ENCODE data around the gene ENAH.

ENAH gene

GRCh38 chr1:225485991-225486530, 166.9 kb downstream of the ENAH start:
- Histone ChIP-seq H3K9ac (ENCODE audit: low read length) (no peak overlapping the region), H4K20me1 (ENCODE audit: insufficient read depth, low read length) (no peaks in the 10 kb centered on the region), H3K4me2 (ENCODE audit: low read length) (no peak overlapping the region), H3K27me3 (ENCODE audit: insufficient read depth, low read length) (0 out of 2 replicates have a peak, but pooled peaks cover 3% of the 10 kb centered on the region), H2AFZ (ENCODE audit: low read length) (no peak overlapping the region), H3K4me3 (ENCODE audit: low read depth, low read length, poor library complexity, severe bottlenecking) (no peak overlapping the region), H3K36me3 (ENCODE audit: insufficient read depth, low read length) (no peaks in the 10 kb centered on the region), H3K4me1 (ENCODE audit: insufficient read depth, low read length, severe bottlenecking) (peaks cover 3% of the 10 kb centered on the region), H3F3A (ENCODE audit: insufficient read depth, low read length) (no peaks in the 10 kb centered on the region), H3K27ac (ENCODE audit: low read depth, low read length, poor library complexity, severe bottlenecking) (no peak overlapping the region), H3K9me2 (ENCODE audit: low read depth, low read length) (no peaks in the 10 kb centered on the region), H3K79me2 (ENCODE audit: insufficient read depth, low read length) (no peaks in the 10 kb centered on the region), H3K9me3 (ENCODE audit: low read length) (no peaks in the 10 kb centered on the region)
- TF ChIP-seq CTCF (IDR thresholded peaks at IDR 0.05; ENCODE audit: low read length) (no peak), EZH2 (IDR thresholded peaks at IDR 0.05; ENCODE audit: borderline replicate concordance, low read length) (no peak)

GRCh38 chr1:225485226-225485625, 167.7 kb downstream of the ENAH start:
- Histone ChIP-seq H3K79me2 (ENCODE audit: insufficient read depth, low read length) (no peaks in the 10 kb centered on the region), H4K20me1 (ENCODE audit: insufficient read depth, low read length) (no peaks in the 10 kb centered on the region), H3K27me3 (ENCODE audit: insufficient read depth, low read length) (0 out of 2 replicates have a peak, but pooled peaks cover 3% of the 10 kb centered on the region)

DNA sequence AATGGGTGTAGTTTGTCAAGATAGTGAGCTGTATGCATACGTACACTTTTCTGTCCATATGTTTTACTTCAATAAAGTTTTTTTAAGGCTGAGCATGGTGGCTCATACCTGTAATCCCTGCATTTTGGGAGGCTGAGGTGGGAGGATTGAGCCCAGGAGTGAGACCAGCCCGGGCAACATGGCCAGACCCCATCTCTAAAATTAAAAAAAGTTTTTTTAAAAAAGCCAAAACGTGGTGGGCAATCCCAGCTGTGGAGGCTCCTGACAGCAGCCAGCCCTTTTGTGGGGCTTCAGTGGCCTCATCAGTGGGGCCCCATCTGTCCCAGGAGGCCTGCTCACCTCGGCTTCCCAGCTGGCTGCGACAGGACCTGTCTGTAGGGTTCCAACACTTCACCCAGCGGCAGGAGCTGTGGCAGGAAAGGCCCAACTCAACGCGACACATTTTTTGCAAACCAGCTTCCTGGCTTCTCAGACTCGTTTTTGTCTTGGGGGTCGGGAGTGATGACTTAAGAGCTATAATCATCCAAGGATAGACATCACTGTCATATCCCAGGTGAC, 168.2 kb downstream of the ENAH start:
- no peaks in the 10 kb centered on the region for H3K79me2 ChIP-seq (ENCODE audit: insufficient read depth, low read length)
- no peaks in the 10 kb centered on the region for H3K36me3 ChIP-seq (ENCODE audit: insufficient read depth, low read length)
- no peak overlapping the region for H3K9ac ChIP-seq (ENCODE audit: low read length)
- 0 out of 2 replicates have a peak, but pooled peaks cover 3% of the 10 kb centered on the region for H3K27me3 ChIP-seq (ENCODE audit: insufficient read depth, low read length)
- no peaks in the 10 kb centered on the region for H4K20me1 ChIP-seq (ENCODE audit: insufficient read depth, low read length)
- H3K9me2 ChIP-seq (ENCODE audit: low read depth, low read length), result no peaks in the 10 kb centered on the region
- peaks cover 13% of the 10 kb centered on the region for H3K4me1 ChIP-seq (ENCODE audit: insufficient read depth, low read length, severe bottlenecking)
- no peak overlapping the region for H3K27ac ChIP-seq (ENCODE audit: low read depth, low read length, poor library complexity, severe bottlenecking)
- no peaks in the 10 kb centered on the region for H3F3A ChIP-seq (ENCODE audit: insufficient read depth, low read length)
- no peak overlapping the region for H2AFZ ChIP-seq (ENCODE audit: low read length)
- no peaks in the 10 kb centered on the region for H3K9me3 ChIP-seq (ENCODE audit: low read length)
- H3K4me3 ChIP-seq (ENCODE audit: low read depth, low read length, poor library complexity, severe bottlenecking), result no peak overlapping the region
- H3K4me2 ChIP-seq (ENCODE audit: low read length), result no peak overlapping the region
- TF ChIP-seq CTCF (IDR thresholded peaks at IDR 0.05; ENCODE audit: low read length), result no peak
- no peak for TF ChIP-seq EZH2 (IDR thresholded peaks at IDR 0.05; ENCODE audit: borderline replicate concordance, low read length)

More at GRCh38 chr1:225485226-225485625, 167.7 kb downstream of the ENAH start:
- no peak overlapping the region for H3K4me3 ChIP-seq (ENCODE audit: low read depth, low read length, poor library complexity, severe bottlenecking)
- H3K36me3 ChIP-seq (ENCODE audit: insufficient read depth, low read length), result no peaks in the 10 kb centered on the region
- TF ChIP-seq EZH2 (IDR thresholded peaks at IDR 0.05; ENCODE audit: borderline replicate concordance, low read length), result no peak
- TF ChIP-seq CTCF (IDR thresholded peaks at IDR 0.05; ENCODE audit: low read length), result no peak
- H3K9me3 ChIP-seq (ENCODE audit: low read length), result no peaks in the 10 kb centered on the region
- no peaks in the 10 kb centered on the region for H3F3A ChIP-seq (ENCODE audit: insufficient read depth, low read length)
- H3K4me2 ChIP-seq (ENCODE audit: low read length), result no peak overlapping the region
- H3K27ac ChIP-seq (ENCODE audit: low read depth, low read length, poor library complexity, severe bottlenecking), result no peak overlapping the region
- H3K9ac ChIP-seq (ENCODE audit: low read length), result no peak overlapping the region
- no peak overlapping the region for H2AFZ ChIP-seq (ENCODE audit: low read length)
- no peaks in the 10 kb centered on the region for H3K9me2 ChIP-seq (ENCODE audit: low read depth, low read length)
- peaks cover 11% of the 10 kb centered on the region for H3K4me1 ChIP-seq (ENCODE audit: insufficient read depth, low read length, severe bottlenecking)
